CD4-positive, CD25-positive, alpha-beta regulatory T cell (primary cell): ENCODE results near the gene JAG1. TPM values are rescaled to one million over a fixed set of nuclear protein-coding genes. Genes with fewer than 3 reads are reported as not detected.

Experiments used
- ATAC-seq, 2 donors: fragments of 150-1000 bp; cut with Tn5 transposase; one replicate each; pipeline ENCODE4 v1.10.0; 2021; ENCODE audit warnings: low read depth in 2 of 2, moderate number of reproducible peaks in 2 of 2, moderate library complexity in 1 of 2
- DNase-seq, 3 donors: peaks; one replicate each; pipeline versions ENCODE4 v3.0.0 to v3.0.0-alpha.2; 2012 to 2022; ENCODE audit warnings: mixed read lengths in 1 of 3
- H3K27ac ChIP-seq: one replicate; pipeline ENCODE4 v1.7.0; 2013; ENCODE audit warnings: mild to moderate bottlenecking, low read length; ENCODE audit not compliant: insufficient read depth, poor library complexity, severe bottlenecking
- H3K27me3 ChIP-seq: one replicate; pipeline ENCODE4 v1.7.0; 2013; ENCODE audit warnings: low read length; ENCODE audit not compliant: control insufficient read depth, insufficient read depth
- H3K36me3 ChIP-seq: one replicate; pipeline ENCODE4 v1.7.0; 2013; ENCODE audit warnings: mild to moderate bottlenecking, low read length, moderate library complexity; ENCODE audit not compliant: control insufficient read depth, insufficient read depth
- H3K4me1 ChIP-seq: 2 replicates; pipeline ENCODE4 v1.7.0; 2013; ENCODE audit warnings: mild to moderate bottlenecking, low read length; ENCODE audit not compliant: insufficient read depth, control insufficient read depth, poor library complexity, severe bottlenecking
- H3K4me3 ChIP-seq: one replicate; pipeline ENCODE4 v1.7.0; 2013; ENCODE audit warnings: low read depth, mild to moderate bottlenecking, low read length, moderate library complexity
- H3K9me3 ChIP-seq, 2 experiments: 1 replicate in 1 of 2; 2 replicates in 1 of 2; pipeline ENCODE4 v1.7.0; 2013; ENCODE audit warnings: low read length in 2 of 2, mild to moderate bottlenecking in 1 of 2, moderate library complexity in 1 of 2; ENCODE audit not compliant: control insufficient read depth in 2 of 2
- H3K27ac Mint-ChIP-seq, 3 donors: one replicate each; pipeline ENCODE4 v1.8.0; 2020 to 2022; ENCODE audit warnings: mild to moderate bottlenecking in 3 of 3, mixed read lengths in 3 of 3, moderate library complexity in 2 of 3
- H3K27me3 Mint-ChIP-seq: one replicate; pipeline ENCODE4 v1.8.0; 2022; ENCODE audit warnings: mild to moderate bottlenecking, mixed read lengths
- H3K36me3 Mint-ChIP-seq: one replicate; pipeline ENCODE4 v1.8.0; 2020; ENCODE audit warnings: mixed read lengths
- H3K4me1 Mint-ChIP-seq, 4 donors: one replicate each; pipeline ENCODE4 v1.8.0; 2020 to 2022; ENCODE audit warnings: mixed read lengths in 4 of 4, mild to moderate bottlenecking in 1 of 4
- H3K4me3 Mint-ChIP-seq, 4 donors: one replicate each; pipeline ENCODE4 v1.8.0; 2020 to 2022; ENCODE audit warnings: mild to moderate bottlenecking in 4 of 4, mixed read lengths in 4 of 4, moderate library complexity in 3 of 4
- H3K9me3 Mint-ChIP-seq, 7 donors: one replicate each; pipeline ENCODE4 v1.8.0; 2020 to 2022; ENCODE audit warnings: mixed read lengths in 7 of 7, mild to moderate bottlenecking in 3 of 7, moderate library complexity in 2 of 7
- polyA plus RNA-seq, 4 donors: library from polyadenylated mRNA; unstranded; fragments of 300-500 nt; fragmentation: Illumina TruSeq; gene quantifications; one replicate each; pipeline ENCODE4 v1.2.3, GENCODE V29; 2021
- total RNA-seq: library from RNA; stranded (reverse); gene quantifications from one replicate; pipeline ENCODE4 v1.2.3, GENCODE V29; 2022

The JAG1 gene
- total and polyA plus RNA-seq, 5 donors from 2014 or later = 0.03 to 0.30 (median 0.05) TPM; not detected in 1

DNA sequence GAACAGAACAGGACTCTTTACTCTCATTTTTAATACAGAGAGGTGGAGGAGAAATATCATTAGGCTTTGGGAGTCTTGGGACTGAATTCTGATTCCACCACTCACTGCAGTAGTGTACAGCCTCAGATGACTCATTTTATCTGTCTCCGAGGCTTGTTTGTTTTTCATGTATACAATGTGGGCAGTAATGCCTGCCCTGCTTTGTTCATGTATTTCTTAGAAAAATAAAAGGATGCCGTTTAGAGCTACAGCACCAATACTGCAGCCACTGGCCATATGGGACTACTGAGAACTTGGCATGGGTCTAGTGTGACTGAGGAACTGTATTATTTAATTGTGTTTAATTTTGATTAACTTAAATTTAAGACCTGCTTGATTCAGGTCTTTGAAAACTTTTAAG lies 41.2 kb upstream of the JAG1 start:
- no peak overlapping the region for H3K4me3 Mint-ChIP-seq
- Histone ChIP-seq H3K9me3 (no peaks in the 10 kb centered on the region), H3K4me3 (no peak overlapping the region), H3K27ac (no peak overlapping the region), H3K27me3 (peaks cover 2% of the 10 kb centered on the region), H3K36me3 (no peaks in the 10 kb centered on the region), H3K4me1 (no peaks in the 10 kb centered on the region)
- DNase-seq (no peak), ATAC-seq (no peak)
- H3K36me3 Mint-ChIP-seq = no peaks in the 10 kb centered on the region
- no peaks in the 10 kb centered on the region for H3K4me1 Mint-ChIP-seq
- H3K9me3 Mint-ChIP-seq = no peaks in the 10 kb centered on the region
- peaks cover 9% of the 10 kb centered on the region for H3K27me3 Mint-ChIP-seq
- no peak overlapping the region for H3K27ac Mint-ChIP-seq

DNA sequence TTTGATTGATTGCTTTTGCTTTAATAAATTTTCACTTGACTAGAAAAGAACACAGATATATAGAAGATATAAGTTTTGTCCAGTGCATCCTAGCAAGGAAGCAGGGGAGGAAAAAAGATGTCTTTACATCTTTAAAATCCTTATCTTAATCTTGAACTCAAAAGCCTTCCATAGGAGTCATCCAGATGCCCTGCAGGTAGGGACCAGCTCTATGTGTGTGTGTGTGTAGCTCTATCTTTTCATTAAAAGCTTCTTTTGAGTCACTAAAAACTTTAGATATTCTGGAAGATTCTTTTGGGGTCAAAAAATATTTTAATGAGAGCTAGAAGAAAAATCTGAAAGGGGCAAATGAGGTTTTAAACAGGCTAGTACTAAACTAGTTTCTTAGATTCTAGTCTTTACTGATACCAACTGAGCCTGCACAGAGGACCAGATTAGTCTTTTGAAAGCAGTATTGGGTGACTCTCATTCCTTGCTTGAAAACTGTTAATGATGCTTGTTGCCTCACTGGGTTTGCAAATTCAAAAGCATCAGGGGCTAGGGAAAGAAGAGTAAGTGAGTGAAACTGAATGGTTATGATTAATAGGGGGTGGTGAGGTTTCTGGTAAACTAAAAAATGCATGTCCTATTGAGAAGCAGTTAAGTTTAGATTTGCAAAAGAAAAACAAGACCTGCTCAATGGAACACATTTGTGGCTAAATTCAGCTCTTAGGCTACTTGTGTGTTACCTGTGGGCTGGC lies 40.6 kb upstream of the JAG1 start:
- H3K4me1 ChIP-seq = no peaks in the 10 kb centered on the region
- H3K27ac ChIP-seq = no peak overlapping the region
- H3K36me3 Mint-ChIP-seq = no peaks in the 10 kb centered on the region
- H3K27me3 ChIP-seq = peaks cover 2% of the 10 kb centered on the region
- peaks cover 6% of the 10 kb centered on the region for H3K27me3 Mint-ChIP-seq
- no peaks in the 10 kb centered on the region for H3K9me3 ChIP-seq
- no peak overlapping the region for H3K4me3 Mint-ChIP-seq
- ATAC-seq = no peak
- no peaks in the 10 kb centered on the region for H3K4me1 Mint-ChIP-seq
- no peaks in the 10 kb centered on the region for H3K9me3 Mint-ChIP-seq
- no peaks in the 10 kb centered on the region for H3K36me3 ChIP-seq
- no peak overlapping the region for H3K27ac Mint-ChIP-seq
- no peak for DNase-seq
- H3K4me3 ChIP-seq = no peak overlapping the region

DNA sequence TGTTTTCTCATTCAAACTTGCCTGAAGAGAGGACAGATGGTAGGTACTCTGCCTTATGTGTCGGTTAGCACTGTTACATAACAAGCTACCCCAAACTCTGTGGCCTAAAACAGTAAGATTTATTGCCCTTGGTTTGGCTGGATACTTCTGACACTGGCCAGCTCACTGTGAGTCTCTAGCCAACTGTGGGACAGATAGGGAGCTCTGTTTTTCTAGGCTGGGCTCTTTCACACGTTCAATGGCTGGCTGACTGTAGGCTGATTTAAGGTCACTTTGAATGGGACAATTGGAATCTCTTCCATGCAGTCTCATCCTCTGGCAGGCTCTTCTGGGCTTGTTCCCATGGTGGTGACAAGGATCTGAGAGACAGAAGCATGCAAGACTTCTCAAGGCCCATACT lies 39.4 kb upstream of the JAG1 start:
- Mint-ChIP-seq H3K36me3 (no peaks in the 10 kb centered on the region), H3K27me3 (peaks cover 6% of the 10 kb centered on the region), H3K27ac (no peak overlapping the region), H3K9me3 (no peaks in the 10 kb centered on the region), H3K4me1 (no peaks in the 10 kb centered on the region), H3K4me3 (no peak overlapping the region)
- no peak overlapping the region for H3K4me3 ChIP-seq
- ATAC-seq = no peak
- no peaks in the 10 kb centered on the region for H3K36me3 ChIP-seq
- H3K27me3 ChIP-seq = peaks cover 2% of the 10 kb centered on the region
- no peaks in the 10 kb centered on the region for H3K9me3 ChIP-seq
- H3K4me1 ChIP-seq = no peaks in the 10 kb centered on the region
- no peak for DNase-seq
- H3K27ac ChIP-seq = no peak overlapping the region

DNA sequence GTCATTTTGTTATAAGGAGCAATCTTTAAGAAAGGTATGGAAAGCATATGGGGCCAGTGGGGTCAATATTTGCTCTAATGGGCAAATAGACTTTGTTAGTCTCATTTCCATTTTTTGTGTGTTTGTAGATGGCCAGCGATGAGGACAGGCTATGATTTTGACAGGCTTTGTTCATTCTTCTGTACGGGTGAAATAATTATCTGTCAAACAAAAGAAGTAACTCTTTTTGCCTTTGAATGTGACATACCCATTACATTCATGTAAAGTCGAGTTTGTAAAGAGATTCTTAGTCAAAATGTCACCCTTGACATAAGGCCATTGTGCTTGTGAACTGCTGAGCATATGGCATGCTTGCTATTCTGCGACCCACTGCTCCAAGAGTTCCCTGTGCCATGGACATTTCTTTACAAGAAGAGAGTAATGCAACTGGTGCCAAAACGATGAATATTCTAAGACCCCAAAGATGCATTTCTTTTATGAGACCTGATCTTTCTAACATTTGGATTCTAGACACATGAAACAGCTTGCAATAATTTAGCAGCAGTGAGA lies 38.2 kb upstream of the JAG1 start:
- peaks cover 6% of the 10 kb centered on the region for H3K27me3 Mint-ChIP-seq

DNA sequence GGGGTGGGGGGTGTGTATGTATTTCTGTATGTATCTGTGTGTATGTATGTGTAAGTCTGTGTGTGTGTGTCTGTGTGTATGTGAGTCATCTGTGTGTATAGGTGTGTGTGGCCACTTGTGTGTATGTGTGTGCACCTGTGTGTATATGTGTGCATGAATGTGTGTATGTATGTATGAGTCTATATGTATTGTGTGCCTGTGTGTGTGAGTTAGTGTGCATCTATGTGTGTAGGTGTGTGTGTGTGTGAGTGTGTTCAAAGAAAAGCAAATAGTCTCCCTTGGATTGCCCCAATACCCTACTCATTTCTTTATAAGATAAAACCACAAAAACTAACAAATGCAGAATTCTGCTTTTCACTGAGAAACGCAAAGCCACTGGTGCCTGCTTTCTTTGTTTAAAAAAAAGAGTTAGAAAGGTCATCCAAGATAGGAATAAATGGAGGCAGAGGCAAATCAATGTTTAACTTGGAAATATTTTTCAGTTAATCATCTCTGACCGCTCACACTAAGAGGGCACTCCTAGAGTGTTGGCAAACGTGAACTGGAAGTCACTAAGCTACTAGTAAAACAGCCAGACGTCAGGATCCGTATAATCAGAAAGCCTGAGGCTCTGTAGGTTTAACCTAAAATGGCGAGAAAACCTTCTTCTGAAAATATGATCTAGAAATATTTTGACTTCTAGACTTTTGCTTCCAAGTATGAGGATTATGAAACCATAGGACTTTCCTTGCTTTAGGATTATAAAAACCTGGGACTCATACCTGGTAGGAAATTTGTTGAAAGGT lies 37.4 kb upstream of the JAG1 start:
- Mint-ChIP-seq H3K36me3 (no peaks in the 10 kb centered on the region), H3K9me3 (peaks cover 0 to 2% (median 0%) of the 10 kb centered on the region in 7 donors), H3K4me3 (no peak overlapping the region), H3K27me3 (peaks cover 6% of the 10 kb centered on the region), H3K4me1 (no peaks in the 10 kb centered on the region), H3K27ac (no peak overlapping the region)
- DNase-seq = no peak
- H3K36me3 ChIP-seq = no peaks in the 10 kb centered on the region
- no peak overlapping the region for H3K4me3 ChIP-seq
- no peak for ATAC-seq
- H3K9me3 ChIP-seq = no peaks in the 10 kb centered on the region
- H3K27ac ChIP-seq = no peak overlapping the region
- no peaks in the 10 kb centered on the region for H3K4me1 ChIP-seq
- peaks cover 2% of the 10 kb centered on the region for H3K27me3 ChIP-seq

More for the DNA sequence above, 38.2 kb upstream of the JAG1 start:
- ATAC-seq (no peak), DNase-seq (no peak)
- Histone ChIP-seq H3K9me3 (no peaks in the 10 kb centered on the region), H3K4me1 (no peaks in the 10 kb centered on the region), H3K36me3 (no peaks in the 10 kb centered on the region), H3K27ac (no peak overlapping the region), H3K27me3 (peaks cover 2% of the 10 kb centered on the region), H3K4me3 (no peak overlapping the region)
- Mint-ChIP-seq H3K4me3 (no peak overlapping the region), H3K9me3 (no peaks in the 10 kb centered on the region), H3K27ac (no peak overlapping the region), H3K4me1 (no peaks in the 10 kb centered on the region), H3K36me3 (no peaks in the 10 kb centered on the region)

DNA sequence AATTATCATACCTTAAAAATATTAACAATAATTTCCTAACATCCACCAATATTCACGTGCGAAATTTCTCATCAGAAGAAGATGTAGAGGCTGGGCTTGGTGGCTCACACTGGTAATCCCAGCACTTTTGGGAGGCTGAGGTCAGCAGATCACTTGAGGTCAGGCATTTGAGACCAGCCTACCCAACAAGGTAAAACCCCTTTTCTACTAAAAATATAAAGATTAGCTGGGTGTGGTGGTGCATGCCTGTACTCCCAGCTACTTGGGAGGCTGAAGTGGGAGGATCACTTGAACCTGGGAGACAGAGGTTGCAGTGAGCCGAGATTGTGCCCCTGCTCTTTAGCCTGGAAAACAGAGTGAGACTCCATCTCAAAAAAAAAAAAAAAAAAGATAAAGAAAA lies 36.1 kb upstream of the JAG1 start:
- Histone ChIP-seq H3K9me3 (no peaks in the 10 kb centered on the region), H3K36me3 (no peaks in the 10 kb centered on the region), H3K27me3 (peaks cover under 1% of the 10 kb centered on the region), H3K4me3 (no peak overlapping the region), H3K27ac (no peak overlapping the region), H3K4me1 (no peaks in the 10 kb centered on the region)
- Mint-ChIP-seq H3K4me3 (no peak overlapping the region), H3K27me3 (peaks cover 6% of the 10 kb centered on the region), H3K9me3 (peaks cover 0 to 3% (median 0%) of the 10 kb centered on the region in 7 donors), H3K27ac (no peak overlapping the region), H3K36me3 (no peaks in the 10 kb centered on the region), H3K4me1 (no peaks in the 10 kb centered on the region)
- no peak for DNase-seq
- ATAC-seq = no peak

DNA sequence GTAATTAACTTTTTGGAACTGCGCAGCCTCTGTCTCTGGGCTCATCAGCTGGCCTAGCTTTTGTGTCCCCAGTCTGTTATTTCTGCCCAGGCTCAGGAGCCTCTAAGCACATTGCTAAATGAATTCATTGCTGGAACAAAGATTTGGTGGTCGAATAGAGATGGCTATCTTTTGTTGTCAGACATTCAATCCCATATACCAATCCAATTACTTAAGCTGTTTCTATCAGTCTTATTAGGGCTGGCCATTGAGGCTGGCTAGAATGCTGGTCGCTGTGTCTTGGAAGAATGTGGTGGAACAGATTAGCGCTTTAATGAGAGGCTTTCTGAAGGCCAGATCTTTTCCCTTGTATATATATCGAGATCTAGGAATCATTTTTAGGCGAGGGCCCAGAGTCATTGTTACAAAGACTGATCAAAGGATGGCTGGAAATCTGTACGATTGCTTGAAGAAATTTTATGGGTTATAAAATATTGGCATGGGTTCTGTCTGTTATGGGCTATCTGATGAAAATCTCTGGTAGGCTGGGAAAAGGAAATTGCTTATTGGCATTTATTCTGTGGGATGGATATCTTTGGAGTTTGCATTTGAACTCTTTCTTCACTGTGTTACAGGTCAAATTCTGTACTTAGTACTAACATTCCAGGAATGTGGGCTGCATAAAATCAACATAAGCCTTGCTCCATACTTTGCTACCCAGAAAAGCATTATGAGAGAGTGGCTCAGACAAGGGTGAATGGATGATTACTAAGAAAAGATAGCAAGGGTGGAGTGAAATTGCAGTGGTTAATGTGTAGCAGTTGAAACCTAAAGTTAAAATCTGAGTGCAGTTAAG lies 34.8 kb upstream of the JAG1 start:
- DNase-seq = no peak
- no peaks in the 10 kb centered on the region for H3K27me3 Mint-ChIP-seq
- ATAC-seq = no peak
- no peaks in the 10 kb centered on the region for H3K36me3 Mint-ChIP-seq
- H3K9me3 Mint-ChIP-seq = peaks cover 0 to 4% (median 0%) of the 10 kb centered on the region in 7 donors
- H3K27ac Mint-ChIP-seq = no peak overlapping the region
- Histone ChIP-seq H3K9me3 (no peaks in the 10 kb centered on the region), H3K4me3 (no peak overlapping the region), H3K36me3 (no peaks in the 10 kb centered on the region), H3K27ac (no peak overlapping the region), H3K4me1 (no peaks in the 10 kb centered on the region), H3K27me3 (no peaks in the 10 kb centered on the region)
- no peak overlapping the region for H3K4me3 Mint-ChIP-seq
- no peaks in the 10 kb centered on the region for H3K4me1 Mint-ChIP-seq
